IPS DF 6.9 (cell line): ENCODE results near the gene WDR1.
"Not testable (repeated sequence)": the region's sequence is repeated elsewhere in the genome, so short reads cannot be mapped to it uniquely, and the experiment has no call there.

Source experiments
- DNase-seq: peaks from one replicate; pipeline ENCODE4 v3.0.0-alpha.2; 2013; ENCODE audit warnings: low read depth, low spot score
- H3K27ac ChIP-seq: one replicate; pipeline ENCODE4 v1.5.1; 2013; ENCODE audit warnings: low read length, control low read depth
- H3K27me3 ChIP-seq: 2 replicates; pipeline ENCODE4 v1.6.1; 2013; ENCODE audit warnings: mild to moderate bottlenecking, low read length; ENCODE audit not compliant: control insufficient read depth, insufficient read depth
- H3K36me3 ChIP-seq: 2 replicates; pipeline ENCODE4 v1.6.1; 2013; ENCODE audit warnings: low read length; ENCODE audit not compliant: control insufficient read depth, insufficient read depth
- H3K4me1 ChIP-seq: 2 replicates; pipeline ENCODE4 v1.6.1; 2013; ENCODE audit warnings: low read length; ENCODE audit not compliant: control insufficient read depth, insufficient read depth
- H3K4me3 ChIP-seq: 2 replicates; pipeline ENCODE4 v1.5.1; 2013; ENCODE audit warnings: mild to moderate bottlenecking, low read length
- H3K9me3 ChIP-seq: 2 replicates; pipeline ENCODE4 v1.6.1; 2013; ENCODE audit warnings: low read length, inconsistent platforms; ENCODE audit not compliant: control insufficient read depth, insufficient read depth
- WGBS: extraction: QIAGEN DNeasy Blood & Tissue Kit; methylation state at CpG from one replicate; pipeline ENCODE4 v1.1.7; 2013; ENCODE audit warnings: mixed read lengths, missing lambda C conversion rate; ENCODE audit not compliant: insufficient read length, insufficient coverage; 5-methylcytosine and 5-hydroxymethylcytosine counted together

The WDR1 gene

DNA sequence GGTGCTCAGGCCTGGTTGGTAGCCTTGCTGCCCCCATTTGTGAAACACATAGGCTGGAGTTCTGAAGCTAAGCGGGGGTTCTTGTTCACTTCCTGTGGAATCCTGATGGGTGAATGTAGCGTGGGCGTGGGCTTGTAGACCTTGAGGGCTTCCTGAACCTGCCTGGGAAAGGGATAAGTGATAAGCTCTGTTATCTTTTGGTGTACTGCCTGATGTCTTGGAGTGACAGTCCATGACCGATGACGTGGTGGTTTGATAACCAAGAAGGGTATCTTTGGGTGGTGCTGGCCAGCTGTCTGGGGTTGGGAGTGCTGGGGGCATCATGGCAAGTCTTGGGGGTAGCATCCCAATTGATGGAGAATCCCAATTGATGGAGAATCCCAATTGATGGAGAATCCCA lies 17.5 kb upstream of the WDR1 start:
- Histone ChIP-seq H3K4me1 (no peaks in the 10 kb centered on the region), H3K36me3 (no peaks in the 10 kb centered on the region), H3K27ac (no peak overlapping the region), H3K4me3 (no peak overlapping the region), H3K9me3 (no peaks in the 10 kb centered on the region), H3K27me3 (no peaks in the 10 kb centered on the region)
- DNase-seq, result no peak
- no CpG with 5 or more reads among the region's 5 CpGs for WGBS

DNA sequence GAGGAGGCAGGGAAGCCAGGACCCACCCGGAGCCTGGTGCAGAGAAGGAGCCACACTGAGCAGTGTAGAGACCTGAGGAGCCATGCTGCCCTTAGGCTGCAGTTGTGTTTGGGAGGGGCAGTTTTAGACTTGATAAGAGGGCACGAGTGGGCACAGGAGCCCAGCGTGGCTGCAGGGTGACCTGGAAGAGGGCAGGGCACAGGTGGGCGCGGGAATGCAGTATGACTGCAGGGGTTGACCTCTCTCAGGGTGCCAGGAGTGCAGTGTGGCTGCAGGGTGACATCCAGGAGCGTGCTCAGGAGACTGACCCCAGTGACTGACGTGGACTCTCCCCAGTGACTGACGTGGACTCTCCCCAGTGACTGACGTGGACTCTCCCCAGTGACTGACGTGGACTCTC lies 14.6 kb upstream of the WDR1 start:
- H3K36me3 ChIP-seq, result no peaks in the 10 kb centered on the region
- H3K9me3 ChIP-seq, result no peaks in the 10 kb centered on the region
- no peak overlapping the region for H3K4me3 ChIP-seq
- H3K4me1 ChIP-seq, result no peaks in the 10 kb centered on the region
- no CpG with 5 or more reads among the region's 10 CpGs for WGBS
- no peak overlapping the region for H3K27ac ChIP-seq
- no peaks in the 10 kb centered on the region for H3K27me3 ChIP-seq
- no peak for DNase-seq

DNA sequence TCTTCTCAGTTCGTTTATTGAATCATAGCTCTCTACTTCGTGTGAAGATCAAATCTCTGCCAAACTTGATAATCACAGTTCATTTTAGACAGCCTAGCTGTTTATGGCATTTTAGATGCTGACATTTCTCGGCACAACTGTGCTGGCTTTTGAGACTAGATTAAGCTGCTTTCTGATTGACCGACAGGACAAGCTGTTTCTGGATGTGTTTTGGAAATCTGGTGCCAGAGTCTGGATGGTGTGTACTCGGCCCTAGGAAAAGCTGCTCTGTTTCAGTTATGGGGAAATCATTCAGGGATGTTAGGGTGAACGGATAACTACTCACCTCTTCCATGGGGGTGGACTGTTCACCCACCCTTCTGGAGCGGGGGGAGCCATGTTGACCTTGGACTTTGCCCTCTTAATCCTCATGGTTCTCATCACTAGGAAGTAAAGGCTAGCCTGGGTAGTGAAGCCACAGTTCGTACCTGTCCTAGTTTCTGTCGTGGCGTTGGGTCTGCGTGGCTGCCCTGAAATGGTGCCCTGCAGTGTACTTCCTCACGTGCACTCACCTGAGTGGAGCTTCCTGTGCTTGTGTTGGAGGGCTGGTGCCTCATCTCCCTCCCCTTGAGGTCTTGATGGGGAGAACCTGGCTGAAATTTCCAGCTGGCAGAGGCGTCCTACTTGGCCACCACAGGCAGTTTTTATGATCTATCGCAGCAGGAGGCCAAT lies 13.7 kb upstream of the WDR1 start:
- H3K27ac ChIP-seq, result no peak overlapping the region
- no peaks in the 10 kb centered on the region for H3K9me3 ChIP-seq
- no peaks in the 10 kb centered on the region for H3K4me1 ChIP-seq
- no peaks in the 10 kb centered on the region for H3K36me3 ChIP-seq
- WGBS, result no CpG with 5 or more reads among the region's 14 CpGs
- no peak for DNase-seq
- H3K4me3 ChIP-seq, result no peak overlapping the region
- no peaks in the 10 kb centered on the region for H3K27me3 ChIP-seq

DNA sequence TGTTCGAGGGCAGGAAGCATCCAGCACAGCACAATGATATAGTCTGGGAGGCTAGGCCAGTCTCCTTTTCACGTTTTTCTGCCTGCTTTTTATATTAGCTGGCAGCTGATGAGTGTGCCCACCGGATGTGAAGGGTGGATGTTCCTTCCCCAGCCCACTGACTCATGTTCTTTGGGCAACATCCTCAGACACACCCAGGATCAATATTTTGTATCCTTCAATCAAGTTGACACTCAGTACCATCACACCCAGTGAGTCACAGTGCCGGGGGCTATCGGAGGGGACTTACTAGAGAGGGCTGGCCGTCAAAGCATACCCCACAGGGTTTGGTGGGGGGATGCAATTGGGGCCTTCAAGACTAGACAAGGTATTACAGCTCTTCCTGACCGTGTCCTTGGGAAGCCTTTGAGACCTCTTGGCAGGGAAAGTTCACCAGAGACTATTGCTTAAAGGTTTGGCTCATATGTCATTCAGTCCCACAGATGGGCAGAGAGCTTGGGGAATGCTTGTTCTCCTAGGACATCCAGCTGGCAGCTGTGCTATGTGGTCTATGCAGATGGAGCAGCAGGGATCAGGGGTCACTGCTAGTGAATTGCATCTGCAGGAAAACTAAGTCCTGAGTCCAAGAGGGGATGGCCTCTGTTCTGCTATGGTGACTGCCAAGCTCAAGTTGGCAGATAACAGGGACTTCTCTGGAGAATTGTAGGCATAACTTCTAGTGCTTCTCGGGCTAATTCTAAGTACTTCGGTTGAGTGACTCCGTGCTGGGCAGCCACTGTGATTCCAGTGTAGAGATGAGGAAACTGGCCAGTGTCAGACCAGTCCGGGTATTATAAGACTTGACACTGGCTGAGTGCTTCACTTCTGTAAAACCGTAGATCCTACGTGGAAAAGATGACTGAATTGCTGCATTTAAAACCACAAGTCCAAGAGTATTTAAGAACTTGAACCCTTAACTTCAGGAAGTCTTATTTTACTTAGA lies 12.9 kb upstream of the WDR1 start:
- Histone ChIP-seq H3K27me3 (no peaks in the 10 kb centered on the region), H3K27ac (no peak overlapping the region), H3K36me3 (no peaks in the 10 kb centered on the region), H3K4me3 (no peak overlapping the region), H3K9me3 (no peaks in the 10 kb centered on the region), H3K4me1 (no peaks in the 10 kb centered on the region)
- no CpG with 5 or more reads among the region's 13 CpGs for WGBS
- no peak for DNase-seq

DNA sequence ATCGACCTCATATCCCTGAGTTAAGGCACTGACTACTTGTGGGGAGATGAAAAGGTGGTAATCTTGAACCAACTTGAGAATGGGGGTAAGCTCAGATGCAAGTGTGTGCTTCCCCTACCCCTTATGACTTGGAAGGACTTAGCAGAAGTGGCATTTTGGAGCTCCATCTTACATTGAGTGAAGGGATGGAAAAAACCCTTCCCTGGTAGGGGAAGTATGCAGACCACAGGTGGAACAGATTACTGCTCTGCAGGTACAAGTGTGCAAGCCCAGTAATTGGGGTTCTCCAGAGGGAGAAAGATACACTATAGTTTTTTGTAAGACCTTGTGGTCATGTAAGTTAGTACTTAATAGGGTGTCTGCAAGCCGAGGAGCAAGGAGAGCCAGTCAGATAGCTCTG lies 12.2 kb upstream of the WDR1 start:
- H3K9me3 ChIP-seq, result no peaks in the 10 kb centered on the region
- no CpG with 5 or more reads among the region's 2 CpGs for WGBS
- H3K4me3 ChIP-seq, result no peak overlapping the region
- no peaks in the 10 kb centered on the region; the same call in 1 of the 2 replicates for H3K4me1 ChIP-seq
- DNase-seq, result no peak
- no peaks in the 10 kb centered on the region for H3K36me3 ChIP-seq
- no peak overlapping the region for H3K27ac ChIP-seq
- H3K27me3 ChIP-seq, result no peaks in the 10 kb centered on the region

DNA sequence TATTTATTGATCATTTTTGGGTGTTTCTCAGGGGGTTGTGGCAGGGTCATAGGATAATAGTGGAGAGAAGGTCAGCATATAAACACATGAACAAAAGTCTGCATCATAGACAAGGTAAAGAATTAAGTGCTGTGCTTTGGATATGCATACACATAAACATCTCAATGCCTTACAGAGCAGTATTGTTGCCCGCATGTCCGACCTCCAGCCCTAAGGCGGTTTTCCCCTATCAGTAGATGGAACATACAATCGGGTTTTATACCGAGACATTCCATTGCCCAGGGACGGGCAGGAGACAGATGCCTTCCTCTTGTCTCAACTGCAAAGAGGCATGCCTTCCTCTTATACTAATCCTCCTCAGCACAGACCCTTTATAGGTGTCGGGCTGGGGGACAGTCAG lies 10.9 kb upstream of the WDR1 start:
- H3K27ac ChIP-seq, DNase-seq, H3K4me1 ChIP-seq, H3K36me3 ChIP-seq, H3K27me3 ChIP-seq, H3K4me3 ChIP-seq, H3K9me3 ChIP-seq: not testable (repeated sequence)
- no CpG with 5 or more reads among the region's 7 CpGs for WGBS

DNA sequence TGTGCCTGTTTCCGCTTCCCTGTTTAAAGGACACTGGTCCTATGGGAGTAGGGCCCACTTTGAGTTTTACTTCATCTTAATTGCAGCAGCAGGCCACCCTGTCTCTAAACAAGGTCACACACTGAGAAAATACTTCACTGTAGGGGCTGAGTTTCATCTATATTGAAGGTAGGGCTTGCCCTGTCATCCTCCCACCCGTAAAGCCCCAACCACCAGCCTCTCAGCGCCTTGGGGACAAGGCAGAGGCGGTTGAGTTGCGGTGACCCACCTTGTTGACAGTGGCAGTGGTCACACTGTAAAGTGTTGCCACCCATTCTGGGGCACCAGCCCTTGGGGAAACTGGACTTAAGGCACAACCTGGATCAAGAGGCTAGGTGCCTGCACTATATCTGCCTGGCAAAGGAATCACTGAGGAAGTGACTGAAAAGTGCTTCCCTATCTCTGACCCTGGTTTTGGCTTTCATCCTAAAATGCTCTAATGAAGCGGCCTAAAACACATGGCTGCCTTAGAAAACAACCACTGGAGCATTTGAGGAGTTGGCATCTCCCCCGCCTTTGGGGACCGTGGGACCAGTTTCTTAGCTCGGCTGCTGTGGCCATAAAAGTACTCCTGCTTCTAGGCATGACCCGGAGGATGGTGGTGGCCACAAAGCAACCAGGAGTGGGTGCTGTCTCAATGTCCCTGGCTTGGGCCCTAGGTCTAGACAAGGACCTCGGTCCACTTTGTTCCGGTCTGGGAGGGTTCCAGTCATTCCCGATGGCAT lies 7.8 kb upstream of the WDR1 start:
- H3K36me3 ChIP-seq, result no peaks in the 10 kb centered on the region
- H3K4me1 ChIP-seq, result peaks cover 2% of the 10 kb centered on the region; the same call in 1 of the 2 replicates
- H3K9me3 ChIP-seq, result no peaks in the 10 kb centered on the region
- H3K4me3 ChIP-seq, result no peak overlapping the region
- H3K27me3 ChIP-seq, result no peaks in the 10 kb centered on the region
- DNase-seq, result no peak
- no CpG with 5 or more reads among the region's 13 CpGs for WGBS
- no peak overlapping the region for H3K27ac ChIP-seq

DNA sequence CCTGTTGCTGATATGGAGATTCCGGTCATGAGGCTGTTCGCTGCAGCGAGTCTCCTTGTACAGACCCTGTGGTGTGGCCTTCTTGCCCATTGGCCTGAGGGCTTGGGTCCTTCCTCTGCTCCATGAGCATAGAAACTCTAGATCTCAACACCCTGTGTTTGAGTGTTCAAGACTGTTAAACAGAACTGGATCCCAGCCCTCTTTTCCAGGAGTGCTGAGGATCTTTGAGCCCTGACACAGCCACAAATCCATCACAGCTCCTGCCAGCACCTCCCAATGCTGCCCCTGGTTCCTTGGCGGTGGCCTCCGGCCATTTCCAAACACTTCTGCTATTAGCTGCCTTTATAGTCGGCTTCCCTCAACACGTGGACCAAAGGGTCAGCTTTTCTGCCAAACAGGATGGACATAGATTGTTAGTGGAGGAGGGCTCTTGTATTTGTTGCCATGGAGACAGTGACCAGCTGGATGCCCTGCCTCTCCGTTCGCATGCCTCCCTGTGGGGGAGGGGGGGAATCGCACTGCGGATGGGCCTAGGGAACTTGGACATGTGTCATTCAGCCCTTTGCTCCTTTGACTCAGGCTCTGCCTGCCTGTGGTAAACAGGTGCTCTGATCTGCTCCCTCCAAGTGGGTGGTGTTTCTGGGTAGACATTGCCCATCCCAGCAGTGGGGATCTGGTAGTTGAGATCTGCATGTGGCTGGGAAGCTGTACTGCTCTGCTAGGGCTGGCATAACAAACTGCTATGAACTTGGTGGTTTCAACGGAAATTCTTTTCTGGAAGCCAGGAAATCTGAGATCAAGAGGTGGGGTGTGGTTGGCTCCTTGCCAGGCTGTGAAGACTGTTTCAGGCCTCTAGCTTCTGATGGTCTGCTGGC lies 6.9 kb upstream of the WDR1 start:
- H3K4me1 ChIP-seq, result peaks cover 2% of the 10 kb centered on the region; the same call in 1 of the 2 replicates
- no peaks in the 10 kb centered on the region for H3K9me3 ChIP-seq
- H3K27ac ChIP-seq, result no peak overlapping the region
- H3K4me3 ChIP-seq, result no peak overlapping the region
- no peak for DNase-seq
- no CpG with 5 or more reads among the region's 12 CpGs for WGBS
- no peaks in the 10 kb centered on the region for H3K36me3 ChIP-seq
- no peaks in the 10 kb centered on the region for H3K27me3 ChIP-seq

DNA sequence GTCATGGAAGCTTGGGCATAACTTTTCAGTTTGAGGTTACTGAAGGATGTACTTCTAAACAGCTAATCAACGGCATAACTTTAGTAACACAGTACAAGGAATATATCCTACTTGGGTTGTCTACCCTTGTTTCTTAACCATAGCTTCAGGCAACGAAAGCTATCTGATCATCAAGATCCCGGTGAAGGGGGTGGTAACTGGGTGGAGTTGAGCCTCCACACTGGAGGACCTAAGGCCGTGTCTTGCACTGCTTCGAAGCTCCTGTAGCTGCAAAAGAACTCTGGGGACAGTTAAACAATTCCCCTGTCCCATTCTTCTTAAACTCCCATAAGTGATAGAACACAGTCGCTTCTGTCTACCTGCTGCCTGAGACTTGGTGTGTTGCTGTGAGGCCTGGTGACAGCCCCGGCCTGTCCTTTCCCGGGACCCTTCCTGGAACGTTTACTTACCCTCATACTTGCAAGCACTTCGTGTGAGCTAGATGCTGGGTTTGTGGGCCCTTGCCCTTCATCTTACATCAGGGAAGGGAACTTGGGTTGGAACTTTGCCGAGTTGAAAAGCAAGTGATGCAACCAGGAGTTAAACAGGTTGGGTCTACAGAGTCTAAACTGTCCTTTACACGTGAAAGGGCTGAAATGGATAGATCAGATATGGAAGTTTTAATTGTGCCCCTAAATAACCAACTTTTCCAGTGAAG lies 5.8 kb upstream of the WDR1 start:
- H3K27me3 ChIP-seq, result no peaks in the 10 kb centered on the region
- DNase-seq, result no peak
- H3K4me1 ChIP-seq, result peaks cover 5% of the 10 kb centered on the region; the same call in 1 of the 2 replicates
- WGBS, result no CpG with 5 or more reads among the region's 12 CpGs
- no peak overlapping the region for H3K4me3 ChIP-seq
- H3K27ac ChIP-seq, result no peak overlapping the region
- H3K9me3 ChIP-seq, result no peaks in the 10 kb centered on the region
- H3K36me3 ChIP-seq, result no peaks in the 10 kb centered on the region
